H1 (cell line): ENCODE data around the gene CST11. TPM values are rescaled to one million over a fixed set of nuclear protein-coding genes. Genes with fewer than 3 reads are reported as not detected.

Experiments used
- CTCF ChIA-PET: fragments of 300-600 bp; sonication (Branson Sonifier 250); formaldehyde crosslinking; loops from one replicate; lab custom pipeline; 2021; ENCODE audit not compliant: partially characterized antibody; lab: Charles Lee
- POLR2A ChIA-PET: fragments of 300-600 bp; sonication (Branson Sonifier 250); formaldehyde crosslinking; loops from one replicate; lab custom pipeline; 2021; ENCODE audit warnings: inconsistent platforms; ENCODE audit not compliant: partially characterized antibody; lab: Charles Lee
- DNase-seq, 2 experiments: peaks; one replicate each; pipeline versions ENCODE4 v3.0.0 to v3.0.0-alpha.2; 2010 to 2022; ENCODE audit warnings: low spot score in 2 of 2, low read depth in 1 of 2, mixed read lengths in 1 of 2
- FAIRE-seq: peaks from 2 replicates; lab custom pipeline; 2011; peaks lifted over from hg19 to GRCh38; lab: Jason Lieb, UNC
- H2AFZ ChIP-seq: 2 replicates; pipeline ENCODE4 v1.8.1; 2012; ENCODE audit warnings: low read length, inconsistent platforms
- H2AK5ac ChIP-seq: 2 replicates; pipeline ENCODE4 v1.6.1; 2013; ENCODE audit warnings: low read depth, low read length
- H2BK120ac ChIP-seq: replicated peaks from 2 replicates; pipeline ENCODE3; 2013; ENCODE audit warnings: low read depth, low read length, inconsistent platforms
- H2BK12ac ChIP-seq: 2 replicates; pipeline ENCODE4 v1.6.1; 2013; ENCODE audit warnings: low read depth, low read length
- H2BK15ac ChIP-seq: 2 replicates; pipeline ENCODE4 v1.6.1; 2013; ENCODE audit warnings: low read length
- H2BK20ac ChIP-seq: 2 replicates; pipeline ENCODE4 v1.6.1; 2013; ENCODE audit warnings: low read length
- H2BK5ac ChIP-seq: 2 replicates; pipeline ENCODE4 v1.6.1; 2013; ENCODE audit warnings: low read depth, low read length
- H3K14ac ChIP-seq: 2 replicates; pipeline ENCODE4 v1.6.1; 2013; ENCODE audit warnings: inconsistent platforms; ENCODE audit not compliant: insufficient read length
- H3K18ac ChIP-seq: 2 replicates; pipeline ENCODE4 v1.6.1; 2013; ENCODE audit warnings: low read length; ENCODE audit errors: extremely low read depth
- H3K23ac ChIP-seq: 2 replicates; pipeline ENCODE4 v1.6.1; 2013; ENCODE audit warnings: inconsistent platforms; ENCODE audit not compliant: insufficient read length
- H3K23me2 ChIP-seq: 2 replicates; pipeline ENCODE4 v1.6.1; 2013; ENCODE audit warnings: low read depth, low read length
- H3K27ac ChIP-seq: 2 replicates; pipeline ENCODE4 v1.6.1; 2011; ENCODE audit warnings: low read depth, low read length, inconsistent platforms
- H3K27me3 ChIP-seq, 4 experiments: replicated peaks in 1 of 4; 1 replicate in 1 of 4; 2 replicates in 3 of 4; pipeline versions ENCODE4 v1.6.1 to v1.8.1; 2011 to 2013; ENCODE audit warnings: low read length in 3 of 4, mild to moderate bottlenecking in 3 of 4, inconsistent platforms in 2 of 4, mixed read lengths in 2 of 4, moderate library complexity in 1 of 4; ENCODE audit not compliant: control insufficient read depth in 3 of 4, insufficient read depth in 3 of 4; ENCODE audit errors: extremely low read depth in 1 of 4
- H3K36me3 ChIP-seq, 4 experiments: 2 replicates each; pipeline versions ENCODE4 v1.6.1 to v1.8.1; 2011 to 2013; ENCODE audit warnings: mild to moderate bottlenecking in 4 of 4, low read length in 3 of 4, moderate library complexity in 2 of 4, control low read depth in 1 of 4, inconsistent platforms in 1 of 4; ENCODE audit not compliant: insufficient read depth in 4 of 4, control insufficient read depth in 2 of 4
- H3K4ac ChIP-seq: replicated peaks from 2 replicates; pipeline ENCODE3; 2013; ENCODE audit warnings: low read length, low read depth, mixed read lengths, inconsistent platforms; ENCODE audit not compliant: insufficient read length
- H3K4me1 ChIP-seq, 4 experiments: replicated peaks in 1 of 4; 1 replicate in 1 of 4; 2 replicates in 3 of 4; pipeline versions ENCODE4 v1.6.1 to v1.8.1; 2011 to 2013; ENCODE audit warnings: low read length in 3 of 4, inconsistent platforms in 2 of 4, mixed read lengths in 1 of 4; ENCODE audit not compliant: insufficient read depth in 4 of 4, control insufficient read depth in 3 of 4
- H3K4me2 ChIP-seq, 2 experiments: 2 replicates each; pipeline versions ENCODE4 v1.6.1 to v1.8.1; 2011 to 2013; ENCODE audit warnings: low read depth in 2 of 2, low read length in 2 of 2, control low read depth in 1 of 2, inconsistent platforms in 1 of 2, mild to moderate bottlenecking in 1 of 2; ENCODE audit not compliant: insufficient read depth in 1 of 2
- H3K4me3 ChIP-seq, 4 experiments: fragments of 200-600, 300-600 bp in 1 of 4; sonication (generic), shearing (Covaris generic), sonication (Bioruptor Twin) in 1 of 4; 2 replicates each; pipeline versions ENCODE4 v1.5.1 to v1.8.1; 2011 to 2016; ENCODE audit warnings: low read length in 4 of 4, low read depth in 3 of 4, control low read depth in 2 of 4, inconsistent platforms in 2 of 4, mild to moderate bottlenecking in 2 of 4, mixed read lengths in 1 of 4, moderate library complexity in 1 of 4; ENCODE audit not compliant: insufficient read depth in 2 of 4; ENCODE audit errors: extremely low read depth in 1 of 4
- H3K56ac ChIP-seq: replicated peaks from 2 replicates; pipeline ENCODE3; 2013; ENCODE audit warnings: low read depth, mild to moderate bottlenecking, mixed read lengths, low read length, inconsistent platforms; ENCODE audit not compliant: insufficient read length
- H3K79me1 ChIP-seq: 2 replicates; pipeline ENCODE4 v1.6.1; 2013; ENCODE audit warnings: low read depth, low read length, control low read depth
- H3K79me2 ChIP-seq, 2 experiments: 2 replicates each; pipeline versions ENCODE4 v1.6.1 to v1.8.1; 2012 to 2013; ENCODE audit warnings: low read length in 2 of 2, mild to moderate bottlenecking in 2 of 2, inconsistent platforms in 1 of 2; ENCODE audit not compliant: insufficient read depth in 2 of 2, control insufficient read depth in 1 of 2
- H3K9ac ChIP-seq, 4 experiments: replicated peaks in 1 of 4; 1 replicate in 1 of 4; 2 replicates in 3 of 4; pipeline versions ENCODE4 v1.6.1 to v1.8.1; 2011 to 2013; ENCODE audit warnings: low read depth in 3 of 4, low read length in 3 of 4, control low read depth in 2 of 4, mild to moderate bottlenecking in 2 of 4, moderate library complexity in 2 of 4, inconsistent platforms in 1 of 4; ENCODE audit errors: extremely low read depth in 1 of 4
- H3K9me3 ChIP-seq, 2 experiments: 2 replicates each; pipeline versions ENCODE4 v1.6.1 to v1.8.1; 2012 to 2013; ENCODE audit warnings: mild to moderate bottlenecking in 2 of 2, moderate library complexity in 2 of 2, control low read depth in 1 of 2, inconsistent platforms in 1 of 2, low read depth in 1 of 2, low read length in 1 of 2, mixed read lengths in 1 of 2; ENCODE audit not compliant: insufficient read depth in 2 of 2
- H4K20me1 ChIP-seq, 2 experiments: replicated peaks in 1 of 2; 2 replicates each; pipeline versions ENCODE3 to v1.8.1; 2011 to 2013; ENCODE audit warnings: inconsistent platforms in 2 of 2, low read length in 2 of 2, mild to moderate bottlenecking in 1 of 2; ENCODE audit not compliant: insufficient read depth in 2 of 2, control insufficient read depth in 1 of 2
- H4K5ac ChIP-seq: 2 replicates; pipeline ENCODE4 v1.6.1; 2013; ENCODE audit warnings: low read length, low read depth, mixed read lengths, inconsistent platforms; ENCODE audit not compliant: insufficient read length
- H4K8ac ChIP-seq: 2 replicates; pipeline ENCODE4 v1.8.0; 2013; ENCODE audit warnings: mild to moderate bottlenecking, moderate library complexity, low read length, inconsistent platforms; ENCODE audit not compliant: insufficient read depth; ENCODE audit errors: extremely low read depth
- H4K91ac ChIP-seq: replicated peaks from 2 replicates; pipeline ENCODE3; 2013; ENCODE audit warnings: low read length, mixed read lengths, inconsistent platforms; ENCODE audit not compliant: insufficient read length
- ASH2L ChIP-seq: fragments of 200-600, 300-600 bp; sonication (generic); IDR thresholded peaks from one replicate; pipeline ENCODE4 v1.7.1; 2017; ENCODE audit warnings: low read length
- BCL11A ChIP-seq, 2 experiments: IDR thresholded peaks; one replicate each; pipeline ENCODE4 v1.6.1; 2011; ENCODE audit warnings: low read depth in 2 of 2, low read length in 2 of 2, mild to moderate bottlenecking in 2 of 2
- GTF2F1 ChIP-seq: IDR thresholded peaks from 2 replicates; pipeline ENCODE4 v1.6.1; 2012; ENCODE audit warnings: low read depth, low read length, improper control_type of control experiment, borderline replicate concordance
- KDM5A ChIP-seq: fragments of 200-600 bp; IDR thresholded peaks from 2 replicates; pipeline ENCODE4 v1.7.1; 2012; ENCODE audit warnings: mild to moderate bottlenecking, low read length, inconsistent platforms, mixed read lengths
- MAFK ChIP-seq: IDR thresholded peaks from 2 replicates; pipeline ENCODE4 v1.6.1; 2012; ENCODE audit warnings: low read depth, mild to moderate bottlenecking, improper control_type of control experiment, low read length
- PHF8 ChIP-seq: fragments of 200-600 bp; sonication (generic); conservative IDR thresholded peaks from 2 replicates; pipeline ENCODE4 v1.7.1; 2012; ENCODE audit warnings: low read depth, mild to moderate bottlenecking, inconsistent platforms, low read length, moderate library complexity
- POLR2A ChIP-seq, 2 experiments: IDR thresholded peaks; 1 replicate in 1 of 2; 2 replicates in 1 of 2; pipeline ENCODE4 v1.6.1; 2011; ENCODE audit warnings: low read depth in 2 of 2, low read length in 2 of 2, mild to moderate bottlenecking in 2 of 2; ENCODE audit errors: control extremely low read depth in 1 of 2
- RXRA ChIP-seq: IDR thresholded peaks from 2 replicates; pipeline ENCODE4 v1.6.1; 2011; ENCODE audit warnings: low read depth, mild to moderate bottlenecking, low read length, moderate library complexity; ENCODE audit not compliant: insufficient read depth
- SAP30 ChIP-seq: fragments of 300-600 bp; sonication (generic); IDR thresholded peaks from 2 replicates; pipeline ENCODE4 v1.7.1; 2012; ENCODE audit warnings: low read length, moderate library complexity, mild to moderate bottlenecking, inconsistent platforms; ENCODE audit not compliant: insufficient read depth, insufficient replicate concordance
- SIX5 ChIP-seq: IDR thresholded peaks from 2 replicates; pipeline ENCODE4 v1.6.1; 2011; ENCODE audit warnings: mild to moderate bottlenecking, low read depth, low read length
- TCF12 ChIP-seq: IDR thresholded peaks from 2 replicates; pipeline ENCODE4 v1.6.1; 2011; ENCODE audit warnings: low read depth, mild to moderate bottlenecking, low read length
- TEAD4 ChIP-seq: IDR thresholded peaks from 2 replicates; pipeline ENCODE4 v1.6.1; 2012; ENCODE audit warnings: low read depth, low read length, inconsistent platforms, mixed read lengths
- WGBS, 2 experiments: shearing (Covaris generic) in 1 of 2; methylation state at CpG; one replicate each; pipeline versions ENCODE4 v1.1.6 to v1.1.7; 2013 to 2015; ENCODE audit warnings: low lambda C conversion rate in 2 of 2, mixed read lengths in 2 of 2, inconsistent platforms in 1 of 2, low coverage in 1 of 2, missing lambda C conversion rate in 1 of 2; ENCODE audit not compliant: insufficient replicate concordance in 2 of 2, insufficient coverage in 1 of 2, insufficient read length in 1 of 2; ENCODE audit errors: extremely low coverage in 1 of 2, missing lambda C conversion rate in 1 of 2; 5-methylcytosine and 5-hydroxymethylcytosine counted together
- polyA plus RNA-seq, 7 experiments: library from polyadenylated mRNA; depleted of rRNA in 3 of 7; stranded (reverse) in 5 of 7; unstranded in 2 of 7; fragments of >200 nt in 5 of 7; fragments of 200-250 nt in 2 of 7; gene quantifications; 1 replicate in 5 of 7; 2 replicates in 1 of 7; 4 replicates in 1 of 7; pipeline versions ENCODE4 v1.2.1 to v1.2.3, GENCODE V29; 2011 to 2013; ENCODE audit warnings: missing spikeins in 2 of 7, mixed read lengths in 2 of 7
- total RNA-seq: library from RNA; stranded (reverse); fragmentation: NEBNext Ultra II Directional; extraction: Animal tissue kit (Norgen Biotek cat#: 25700); gene quantifications from 2 replicates; pipeline ENCODE4 v1.2.1, GENCODE V29; 2021
- TF ChIP-seq, protein P1 (sequence below): IDR thresholded peaks from 2 replicates; pipeline ENCODE4 v1.6.1; 2011; ENCODE audit warnings: low read length, improper control_type of control experiment
- TF ChIP-seq, protein P2 (sequence below): IDR thresholded peaks from 2 replicates; pipeline ENCODE4 v1.6.1; 2012; ENCODE audit warnings: inconsistent platforms

Gene CST11
- total and polyA plus RNA-seq, 2 of the 8 experiments (the other 6 are each of a cell fraction or from before 2014, with no cell fraction given), result 2.0 TPM; not detected in 1

DNA sequence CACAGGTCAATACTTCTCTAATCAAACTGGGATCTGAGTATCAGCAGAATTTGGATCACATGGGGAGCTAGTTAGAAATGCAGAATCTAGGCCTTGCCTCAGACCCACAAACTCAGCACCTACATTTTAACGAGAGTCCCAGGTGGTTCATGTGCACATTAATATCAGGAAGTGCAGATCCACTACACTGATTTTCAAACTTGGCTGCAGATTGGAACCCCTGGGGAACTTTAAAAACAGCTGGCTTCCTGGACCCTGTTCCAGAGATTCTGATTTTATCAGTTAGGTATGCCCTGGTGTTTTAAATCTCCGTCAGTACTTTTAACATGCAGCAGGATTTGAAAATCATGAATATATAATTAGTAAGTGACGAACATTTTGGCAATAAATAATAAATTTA lies 36.3 kb upstream of the CST11 start:
- no peak overlapping the region for H2AFZ ChIP-seq
- H3K9me3 ChIP-seq, result no peaks in the 10 kb centered on the region
- no peaks in the 10 kb centered on the region for H3K4me1 ChIP-seq
- TF ChIP-seq SIX5 (no peak), TCF12 (no peak), PHF8 (no peak), MAFK (no peak), GTF2F1 (no peak), SAP30 (no peak), ASH2L (no peak), BCL11A (IDR thresholded peaks at IDR 0.05; ENCODE audit: low read depth in 2 of 2, low read length in 2 of 2) (no peak), RXRA (no peak), POLR2A (IDR thresholded peaks at IDR 0.05; ENCODE audit: control extremely low read depth in 1 of 2, low read depth in 2 of 2, low read length in 2 of 2) (no peak), KDM5A (no peak), TEAD4 (no peak)
- TF ChIP-seq, protein P1, sequence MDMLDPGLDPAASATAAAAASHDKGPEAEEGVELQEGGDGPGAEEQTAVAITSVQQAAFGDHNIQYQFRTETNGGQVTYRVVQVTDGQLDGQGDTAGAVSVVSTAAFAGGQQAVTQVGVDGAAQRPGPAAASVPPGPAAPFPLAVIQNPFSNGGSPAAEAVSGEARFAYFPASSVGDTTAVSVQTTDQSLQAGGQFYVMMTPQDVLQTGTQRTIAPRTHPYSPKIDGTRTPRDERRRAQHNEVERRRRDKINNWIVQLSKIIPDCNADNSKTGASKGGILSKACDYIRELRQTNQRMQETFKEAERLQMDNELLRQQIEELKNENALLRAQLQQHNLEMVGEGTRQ, result no peak
- TF ChIP-seq, protein P2, sequence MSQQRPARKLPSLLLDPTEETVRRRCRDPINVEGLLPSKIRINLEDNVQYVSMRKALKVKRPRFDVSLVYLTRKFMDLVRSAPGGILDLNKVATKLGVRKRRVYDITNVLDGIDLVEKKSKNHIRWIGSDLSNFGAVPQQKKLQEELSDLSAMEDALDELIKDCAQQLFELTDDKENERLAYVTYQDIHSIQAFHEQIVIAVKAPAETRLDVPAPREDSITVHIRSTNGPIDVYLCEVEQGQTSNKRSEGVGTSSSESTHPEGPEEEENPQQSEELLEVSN, result no peak

More for the DNA sequence above, 36.3 kb upstream of the CST11 start:
- no peak overlapping the region for H3K18ac ChIP-seq
- no peak for FAIRE-seq
- ChIA-PET CTCF (interaction anchor here (1.1 to 1.2 kb wide), 2 partner anchors 18 to 43 kb away, joined by 3 to 4 read pairs; no protein-coding TSS in a partner anchor), POLR2A (no interaction called here)
- no peaks in the 10 kb centered on the region for H3K27me3 ChIP-seq
- no peak overlapping the region for H4K91ac ChIP-seq
- H3K23ac ChIP-seq, result no peak overlapping the region
- H4K20me1 ChIP-seq, result no peaks in the 10 kb centered on the region
- no peak overlapping the region for H4K8ac ChIP-seq
- H3K36me3 ChIP-seq, result no peaks in the 10 kb centered on the region
- no peaks in the 10 kb centered on the region for H3K23me2 ChIP-seq
- H2BK15ac ChIP-seq, result no peak overlapping the region
- no peak overlapping the region for H3K4me3 ChIP-seq
- DNase-seq, result no peak
- H3K79me1 ChIP-seq, result no peaks in the 10 kb centered on the region
- no peak overlapping the region for H3K4ac ChIP-seq
- H3K56ac ChIP-seq, result no peak overlapping the region
- no peak overlapping the region for H3K9ac ChIP-seq
- H2BK120ac ChIP-seq, result no peak overlapping the region
- WGBS, 2 experiments, result 88% methylated on average over 3 of the region's 3 CpGs; no CpG with 5 or more reads in 1 of the 2 experiments
- H3K79me2 ChIP-seq, result no peaks in the 10 kb centered on the region
- H3K4me2 ChIP-seq, result no peak overlapping the region
- no peak overlapping the region for H4K5ac ChIP-seq
- H2BK12ac ChIP-seq, result no peak overlapping the region
- no peak overlapping the region for H3K27ac ChIP-seq
- H2BK5ac ChIP-seq, result no peak overlapping the region
- H2BK20ac ChIP-seq, result no peak overlapping the region
- H2AK5ac ChIP-seq, result no peak overlapping the region
- H3K14ac ChIP-seq, result no peak overlapping the region
